ENCODE data around the gene SHBG. TPM values are rescaled to one million over a fixed set of nuclear protein-coding genes. Genes with fewer than 3 reads are reported as not detected.
A peak's percentile ranks its signal among the peaks of the same experiment; 100 is the strongest.

The SHBG gene
- total and polyA plus RNA-seq, 4 experiments from 2014 or later, result not detected

DNA sequence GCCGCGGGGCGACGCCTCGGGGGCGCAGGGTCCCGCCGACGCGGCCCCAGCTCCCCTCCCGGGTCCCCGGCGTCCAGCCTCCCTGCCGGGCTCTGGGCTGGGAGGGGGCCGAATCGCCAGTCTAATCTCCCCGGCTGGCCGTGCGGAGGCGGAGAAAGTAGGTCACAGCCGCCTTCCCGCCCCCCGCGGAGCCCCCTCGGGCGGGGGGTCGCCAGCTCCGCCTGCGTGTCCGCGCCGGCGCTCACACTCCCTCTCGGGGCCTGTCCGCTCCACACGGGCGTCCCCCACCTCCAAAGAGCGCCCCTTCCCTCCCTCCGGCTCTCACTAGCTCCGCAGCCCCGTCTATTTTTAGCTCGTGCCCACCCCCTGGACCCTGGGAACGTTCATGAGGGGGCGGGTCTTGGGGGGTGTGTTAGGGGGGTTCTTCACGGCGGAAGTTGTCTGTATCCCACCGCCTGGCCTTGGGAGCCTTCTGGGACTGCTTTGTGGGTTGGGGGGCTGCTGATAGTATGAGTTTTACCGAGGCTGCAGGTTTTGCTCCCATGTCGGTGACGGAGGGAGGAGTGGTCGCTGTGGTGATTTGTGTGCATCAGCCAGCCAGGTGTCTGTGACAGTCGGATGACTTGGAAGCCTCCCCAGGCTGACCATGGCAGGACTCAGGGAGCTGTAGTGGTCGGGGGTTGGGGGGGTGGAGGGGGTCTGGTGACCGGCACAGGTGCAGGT lies 21.9 kb downstream of the SHBG start:
- POLR2A ChIA-PET (ENCODE audit: partially characterized antibody), result interaction anchor here (0.7 to 2.6 kb wide), 4 partner anchors 24 to 91 kb away, joined by 3 to 55 read pairs (median 10); partner anchors contain the start of genes FXR2, SAT2, TP53 and WRAP53
- Mint-ChIP-seq H3K36me3 (no peaks in the 10 kb centered on the region), H3K4me3 (peak overlapping the region in 7 of 8 donors; percentile 42 to 73 (median 63)), H3K27me3 (peaks cover 12 to 25% of the 10 kb centered on the region in 2 donors), H3K4me1 (peaks cover 10 to 16% (median 13%) of the 10 kb centered on the region in 4 donors), H3K9me3 (peaks cover 0 to 4% (median 0%) of the 10 kb centered on the region in 8 donors), H3K27ac (no peak overlapping the region)
- Histone ChIP-seq H3K4me1 (ENCODE audit: insufficient read depth, low read length) (peaks cover 20% of the 10 kb centered on the region), H3K27me3 (ENCODE audit: insufficient read depth, low read length) (peaks cover 13% of the 10 kb centered on the region), H3K36me3 (ENCODE audit: insufficient read depth, low read length) (no peaks in the 10 kb centered on the region), H3K9me3 (ENCODE audit: control insufficient read depth in 1 of 2, low read length in 2 of 2) (no peaks in the 10 kb centered on the region), H3K4me3 (ENCODE audit: low read length in 2 of 2) (no peak overlapping the region), H3K27ac (ENCODE audit: low read depth, low read length) (no peak overlapping the region)
- CTCF ChIA-PET (ENCODE audit: partially characterized antibody), result interaction anchor here (0.7 to 2.5 kb wide), 6 partner anchors 19 to 67 kb away, joined by 3 to 6 read pairs (median 4); partner anchors contain the start of genes FXR2, TP53 and WRAP53
- no peak for DNase-seq
- intact Hi-C loops (cut with micrococcal nuclease), result no loop called here

DNA sequence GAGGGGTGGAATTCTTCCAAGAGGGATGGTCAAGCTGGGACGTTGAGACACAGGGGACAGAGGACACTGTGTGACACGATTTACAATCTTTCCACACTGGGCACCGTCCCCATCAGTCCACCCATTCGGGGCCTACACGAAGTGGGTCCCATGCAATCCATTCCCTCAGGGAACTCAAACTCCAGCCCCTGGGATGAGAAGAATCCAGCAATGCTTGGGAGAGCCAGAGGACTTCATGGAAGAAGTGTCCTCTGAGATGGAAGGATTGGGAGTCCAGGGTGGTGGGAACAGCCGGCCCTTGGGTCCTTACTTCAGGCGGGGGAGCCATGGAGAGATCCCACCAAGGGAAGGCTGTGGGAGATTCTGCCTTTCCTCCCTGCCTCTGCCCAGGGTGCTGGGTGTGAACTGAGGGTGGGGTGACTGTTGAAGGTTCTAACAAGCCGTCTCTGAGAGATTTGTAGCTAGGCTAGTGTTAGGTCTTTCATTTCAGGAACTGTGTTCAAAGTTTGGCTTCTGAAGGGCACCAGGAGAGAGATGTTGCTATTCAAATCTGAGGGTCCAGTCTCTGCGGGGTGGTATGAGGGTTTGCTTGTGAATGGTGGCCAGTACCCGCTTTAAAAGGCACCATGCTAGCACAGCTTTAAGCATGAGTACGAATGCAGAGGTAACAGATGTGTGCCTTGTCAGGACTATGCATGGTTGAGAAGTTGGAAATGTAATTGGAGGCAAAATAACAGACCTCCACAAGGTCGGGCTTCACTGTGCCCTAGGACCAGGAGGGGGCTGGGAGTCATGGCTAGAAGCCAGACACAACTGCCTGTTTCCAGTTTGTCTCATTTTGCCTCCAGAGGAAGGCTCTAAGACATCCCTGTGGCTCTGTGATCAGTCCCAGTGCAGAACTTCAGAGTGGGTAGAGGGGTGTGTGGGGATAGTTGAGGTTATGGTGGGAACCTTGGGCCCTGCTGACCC lies 22.7 kb downstream of the SHBG start:
- Histone ChIP-seq H3K27ac (ENCODE audit: low read depth, low read length) (no peak overlapping the region), H3K4me1 (ENCODE audit: insufficient read depth, low read length) (peaks cover 20% of the 10 kb centered on the region), H3K9me3 (ENCODE audit: control insufficient read depth in 1 of 2, low read length in 2 of 2) (no peaks in the 10 kb centered on the region), H3K36me3 (ENCODE audit: insufficient read depth, low read length) (no peaks in the 10 kb centered on the region), H3K4me3 (ENCODE audit: low read length in 2 of 2) (no peak overlapping the region), H3K27me3 (ENCODE audit: insufficient read depth, low read length) (peaks cover 13% of the 10 kb centered on the region)
- H3K36me3 Mint-ChIP-seq, result no peaks in the 10 kb centered on the region
- no peak for DNase-seq
- intact Hi-C loops (cut with micrococcal nuclease), result no loop called here
- peaks cover 10 to 16% (median 13%) of the 10 kb centered on the region in 4 donors for H3K4me1 Mint-ChIP-seq
- H3K4me3 Mint-ChIP-seq, result peak overlapping the region in 7 of 8 donors; percentile 33 to 73 (median 63)
- CTCF ChIA-PET (ENCODE audit: partially characterized antibody), result interaction anchor here (2.5 kb wide), 1 partner anchor 39 kb away, joined by 6 read pairs; the partner anchor contains the start of gene FXR2
- H3K9me3 Mint-ChIP-seq, result peaks cover 0 to 4% (median 0%) of the 10 kb centered on the region in 8 donors
- H3K27me3 Mint-ChIP-seq, result peaks cover 12 to 25% of the 10 kb centered on the region in 2 donors
- POLR2A ChIA-PET (ENCODE audit: partially characterized antibody), result interaction anchor here (2.6 kb wide), 1 partner anchor 34 kb away, joined by 55 read pairs; the partner anchor contains the start of genes TP53 and WRAP53
- peak overlapping the region in 1 of 7 donors; percentile 3 for H3K27ac Mint-ChIP-seq

DNA sequence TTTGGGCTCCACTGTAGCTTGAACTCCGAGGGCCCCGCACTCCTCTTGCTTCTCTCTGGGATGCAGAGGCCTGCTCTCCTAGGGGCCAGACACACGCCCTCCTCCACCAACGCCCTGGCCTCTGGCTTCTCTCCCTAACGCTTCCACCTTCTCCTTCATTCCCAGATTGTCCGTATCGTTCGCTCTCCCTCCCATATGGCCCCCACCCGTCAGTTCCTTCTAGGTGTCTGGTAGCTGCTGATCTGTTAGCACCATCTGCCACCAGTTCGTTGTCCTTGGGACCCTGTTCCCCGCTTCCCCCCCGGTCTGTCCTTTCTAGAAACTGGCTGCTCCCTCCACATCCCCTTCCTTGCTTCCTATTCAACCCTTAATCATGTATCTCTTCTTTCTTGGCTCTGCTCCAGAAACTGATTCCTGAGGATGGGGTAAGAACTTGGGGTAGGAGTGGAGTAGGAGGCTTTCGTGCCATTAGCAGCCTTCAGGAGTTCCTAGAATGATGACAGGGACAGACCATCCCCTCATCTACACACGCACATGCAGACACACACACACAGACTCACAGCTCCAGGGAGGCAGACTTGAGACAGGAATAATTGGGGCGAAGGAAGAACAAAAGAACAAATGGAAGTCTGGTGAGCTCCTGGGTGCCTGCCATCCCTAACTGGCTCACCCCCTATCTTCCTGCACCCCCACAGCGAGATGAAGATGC lies 25.1 kb downstream of the SHBG start:
- no peak overlapping the region for H3K27ac ChIP-seq (ENCODE audit: low read depth, low read length)
- ChIA-PET POLR2A (ENCODE audit: partially characterized antibody) (no interaction called here), CTCF (ENCODE audit: partially characterized antibody) (interaction anchor here (1.2 kb wide), 1 partner anchor 23 kb away, joined by 4 read pairs; no protein-coding TSS in a partner anchor)
- H3K4me3 ChIP-seq (ENCODE audit: low read length in 2 of 2), result no peak overlapping the region
- H3K36me3 ChIP-seq (ENCODE audit: insufficient read depth, low read length), result no peaks in the 10 kb centered on the region
- Mint-ChIP-seq H3K36me3 (no peaks in the 10 kb centered on the region), H3K4me3 (peak overlapping the region in 1 of 8 donors; percentile 16), H3K27ac (no peak overlapping the region), H3K9me3 (peaks cover 0 to 4% (median 0%) of the 10 kb centered on the region in 8 donors), H3K27me3 (peaks cover 9 to 18% of the 10 kb centered on the region in 2 donors), H3K4me1 (peaks cover 7 to 13% (median 11%) of the 10 kb centered on the region in 4 donors)
- H3K4me1 ChIP-seq (ENCODE audit: insufficient read depth, low read length), result peaks cover 17% of the 10 kb centered on the region
- DNase-seq, result no peak
- H3K27me3 ChIP-seq (ENCODE audit: insufficient read depth, low read length), result peaks cover 11% of the 10 kb centered on the region
- no peaks in the 10 kb centered on the region for H3K9me3 ChIP-seq (ENCODE audit: control insufficient read depth in 1 of 2, low read length in 2 of 2)
- intact Hi-C loops (cut with micrococcal nuclease), result no loop called here

DNA sequence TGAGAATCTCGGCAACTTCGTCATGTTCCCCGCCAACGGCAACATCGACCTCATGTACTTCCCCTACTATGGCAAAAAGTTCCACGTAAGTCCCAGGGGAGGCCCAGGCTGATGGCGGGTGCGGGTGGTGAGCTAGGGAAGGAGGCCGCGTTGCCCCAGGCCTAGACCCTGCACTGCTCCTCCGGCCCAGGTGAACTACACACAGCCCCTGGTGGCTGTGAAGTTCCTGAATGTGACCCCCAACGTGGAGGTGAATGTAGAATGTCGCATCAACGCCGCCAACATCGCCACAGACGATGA lies 25.6 kb downstream of the SHBG start:
- Histone ChIP-seq H3K4me3 (ENCODE audit: low read length in 2 of 2) (no peak overlapping the region), H3K36me3 (ENCODE audit: insufficient read depth, low read length) (no peaks in the 10 kb centered on the region), H3K4me1 (ENCODE audit: insufficient read depth, low read length) (peaks cover 12% of the 10 kb centered on the region), H3K9me3 (ENCODE audit: control insufficient read depth in 1 of 2, low read length in 2 of 2) (no peaks in the 10 kb centered on the region), H3K27me3 (ENCODE audit: insufficient read depth, low read length) (peaks cover 6% of the 10 kb centered on the region), H3K27ac (ENCODE audit: low read depth, low read length) (no peak overlapping the region)
- H3K4me3 Mint-ChIP-seq, result no peak overlapping the region
- DNase-seq, result no peak
- peaks cover 2 to 8% (median 7%) of the 10 kb centered on the region in 4 donors for H3K4me1 Mint-ChIP-seq
- peaks cover 5 to 14% of the 10 kb centered on the region in 2 donors for H3K27me3 Mint-ChIP-seq
- H3K27ac Mint-ChIP-seq, result no peak overlapping the region
- ChIA-PET POLR2A (ENCODE audit: partially characterized antibody) (no interaction called here), CTCF (ENCODE audit: partially characterized antibody) (no interaction called here)
- H3K36me3 Mint-ChIP-seq, result no peaks in the 10 kb centered on the region
- intact Hi-C loops (cut with micrococcal nuclease), result no loop called here
- peaks cover 0 to 1% (median 0%) of the 10 kb centered on the region in 8 donors for H3K9me3 Mint-ChIP-seq

DNA sequence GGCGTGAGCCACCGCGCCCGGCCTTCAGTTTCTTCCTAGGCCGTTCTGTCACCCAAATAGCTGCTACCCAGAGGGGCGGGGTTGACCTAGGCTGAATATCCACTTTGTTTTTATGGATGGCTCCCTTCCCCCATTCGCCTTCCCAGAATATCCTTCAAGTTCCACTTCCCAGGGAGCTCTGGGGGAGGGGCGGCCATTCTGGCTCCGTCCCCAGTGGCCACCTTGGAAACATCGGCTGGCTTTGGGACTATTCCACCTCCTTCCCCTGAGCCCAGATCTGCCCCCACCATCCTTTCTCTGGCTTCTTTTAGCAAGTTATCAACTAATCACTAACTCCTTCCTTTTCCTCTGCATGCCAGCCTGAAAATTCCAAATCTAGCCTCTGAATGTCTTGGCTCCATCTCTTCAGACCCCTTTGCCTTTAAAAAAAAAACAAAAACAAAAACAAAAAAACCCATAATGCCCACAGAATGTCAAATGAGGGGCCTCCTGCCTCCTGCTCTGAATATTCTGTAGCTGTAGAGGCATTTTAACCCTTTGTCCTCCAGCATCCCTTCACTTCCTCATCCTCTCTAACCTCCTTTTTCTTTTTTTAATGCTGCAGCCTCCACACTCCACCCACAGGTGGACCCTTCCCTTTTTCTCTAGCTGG lies 27.1 kb downstream of the SHBG start:
- no peaks in the 10 kb centered on the region for H3K4me1 ChIP-seq (ENCODE audit: insufficient read depth, low read length)
- ChIA-PET POLR2A (ENCODE audit: partially characterized antibody) (no interaction called here), CTCF (ENCODE audit: partially characterized antibody) (no interaction called here)
- H3K36me3 ChIP-seq (ENCODE audit: insufficient read depth, low read length), result no peaks in the 10 kb centered on the region
- no peaks in the 10 kb centered on the region for H3K27me3 ChIP-seq (ENCODE audit: insufficient read depth, low read length)
- Mint-ChIP-seq H3K9me3 (no peaks in the 10 kb centered on the region), H3K4me1 (peaks cover 0 to 2% (median 0%) of the 10 kb centered on the region in 4 donors), H3K4me3 (no peak overlapping the region), H3K36me3 (no peaks in the 10 kb centered on the region), H3K27ac (peak overlapping the region in 1 of 7 donors; percentile 38), H3K27me3 (peaks cover 0 to 6% of the 10 kb centered on the region in 2 donors)
- H3K27ac ChIP-seq (ENCODE audit: low read depth, low read length), result no peak overlapping the region
- intact Hi-C loops (cut with micrococcal nuclease), result no loop called here
- H3K9me3 ChIP-seq (ENCODE audit: control insufficient read depth in 1 of 2, low read length in 2 of 2), result no peaks in the 10 kb centered on the region
- H3K4me3 ChIP-seq (ENCODE audit: low read length in 2 of 2), result no peak overlapping the region
- no peak for DNase-seq

DNA sequence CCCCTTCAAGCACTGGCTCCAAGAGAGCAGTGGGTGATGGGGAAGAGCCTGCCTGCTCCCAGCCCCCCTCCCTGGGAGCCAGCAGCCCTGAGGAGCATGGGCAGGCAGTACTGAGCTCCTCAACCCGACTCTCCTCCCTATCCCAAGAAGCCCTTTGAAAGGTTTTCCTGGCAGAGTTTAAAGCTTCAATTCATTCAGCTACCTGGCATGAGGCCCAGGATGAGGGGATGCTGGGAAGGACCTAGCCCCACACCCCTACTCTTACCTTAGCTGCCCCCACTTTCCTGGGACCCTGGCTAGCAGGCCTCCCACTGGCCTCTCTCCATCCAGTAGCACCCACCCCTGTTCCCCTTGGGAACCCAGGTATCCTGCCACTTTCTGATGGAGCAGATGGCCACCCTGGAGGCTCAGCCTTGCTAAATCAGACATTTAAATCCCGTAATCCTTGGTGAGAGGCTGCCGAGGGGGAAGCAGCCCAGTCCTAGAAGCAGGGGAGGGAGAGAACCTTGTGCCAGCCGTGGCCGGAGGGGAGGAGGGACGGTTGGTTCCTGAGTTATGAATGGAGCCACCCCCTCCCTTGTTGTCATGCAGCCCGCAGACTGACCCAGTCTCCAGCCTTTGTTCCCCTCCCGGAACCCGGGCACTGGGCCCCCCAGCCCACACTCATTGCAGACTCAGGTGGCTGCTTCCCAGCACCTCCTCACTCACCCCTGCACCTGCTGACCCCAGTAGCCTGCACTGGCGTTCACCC lies 37.9 kb downstream of the SHBG start:
- Histone ChIP-seq H3K27ac (ENCODE audit: low read depth, low read length) (no peak overlapping the region), H3K27me3 (ENCODE audit: insufficient read depth, low read length) (no peaks in the 10 kb centered on the region), H3K4me1 (ENCODE audit: insufficient read depth, low read length) (no peaks in the 10 kb centered on the region), H3K4me3 (ENCODE audit: low read length in 2 of 2) (no peak overlapping the region), H3K36me3 (ENCODE audit: insufficient read depth, low read length) (peaks cover 19% of the 10 kb centered on the region), H3K9me3 (ENCODE audit: control insufficient read depth in 1 of 2, low read length in 2 of 2) (no peaks in the 10 kb centered on the region)
- no peak overlapping the region for H3K4me3 Mint-ChIP-seq
- no peak overlapping the region for H3K27ac Mint-ChIP-seq
- no peaks in the 10 kb centered on the region for H3K4me1 Mint-ChIP-seq
- no peak for DNase-seq
- ChIA-PET POLR2A (ENCODE audit: partially characterized antibody) (interaction anchor here (0.6 to 2.4 kb wide), 2 partner anchors 19 to 52 kb away, joined by 4 to 14 read pairs; partner anchors contain the start of gene TP53), CTCF (ENCODE audit: partially characterized antibody) (interaction anchor here (2.5 kb wide), 1 partner anchor 20 kb away, joined by 6 read pairs; the partner anchor contains the start of genes TP53 and WRAP53)
- peaks cover 27 to 45% of the 10 kb centered on the region in 2 donors for H3K36me3 Mint-ChIP-seq
- intact Hi-C loops (cut with micrococcal nuclease), result no loop called here
- no peaks in the 10 kb centered on the region for H3K9me3 Mint-ChIP-seq
- no peaks in the 10 kb centered on the region for H3K27me3 Mint-ChIP-seq
